Calu3 (cell line): ENCODE measurements around the gene HIF1A. TPM values are rescaled to one million over a fixed set of nuclear protein-coding genes. Genes with fewer than 3 reads are reported as not detected.
A peak's percentile ranks its signal among the peaks of the same experiment; 100 is the strongest.

Experiments used
- BruUV-seq: library from RNA; stranded (reverse); fragments of 400-500 nt; replicated peaks from 2 replicates; lab custom pipeline; 2021; lab: Mats Ljungman, UMichigan
- CTCF ChIA-PET: fragments of 300-600 bp; sonication (Branson Sonifier 250); formaldehyde crosslinking; loops from one replicate; lab custom pipeline; 2022; ENCODE audit warnings: antibody characterized with exemption; lab: Charles Lee
- DNase-seq: peaks from one replicate; pipeline ENCODE4 v3.0.0; 2022
- H3K27ac Mint-ChIP-seq: one replicate; pipeline ENCODE4 v1.8.0; 2022; ENCODE audit warnings: mixed read lengths; ENCODE audit not compliant: unreplicated experiment
- H3K27me3 Mint-ChIP-seq: one replicate; pipeline ENCODE4 v1.8.0; 2022; ENCODE audit warnings: mixed read lengths; ENCODE audit not compliant: unreplicated experiment
- H3K36me3 Mint-ChIP-seq: one replicate; pipeline ENCODE4 v1.8.0; 2022; ENCODE audit warnings: mild to moderate bottlenecking, moderate library complexity, mixed read lengths; ENCODE audit not compliant: insufficient read depth, unreplicated experiment
- H3K4me1 Mint-ChIP-seq: one replicate; pipeline ENCODE4 v1.8.0; 2022; ENCODE audit warnings: mild to moderate bottlenecking, low read depth, mixed read lengths; ENCODE audit not compliant: unreplicated experiment
- H3K4me3 Mint-ChIP-seq: one replicate; pipeline ENCODE4 v1.8.0; 2022; ENCODE audit warnings: mild to moderate bottlenecking, low read depth, moderate library complexity, mixed read lengths; ENCODE audit not compliant: unreplicated experiment
- H3K9me3 Mint-ChIP-seq: one replicate; pipeline ENCODE4 v1.8.0; 2022; ENCODE audit warnings: low read depth, mixed read lengths; ENCODE audit not compliant: unreplicated experiment
- CTCF ChIP-seq: fragments of 200-600 bp; IDR thresholded peaks from one replicate; pipeline ENCODE4 v1.8.0; 2022; ENCODE audit warnings: antibody characterized with exemption; ENCODE audit not compliant: unreplicated experiment
- intact Hi-C: fragments of 100-400 bp; cut with micrococcal nuclease; formaldehyde crosslinking; loops from one replicate; pipeline ENCODE4 v1.10.0; 2022; ENCODE audit not compliant: unreplicated experiment
- total RNA-seq: library from RNA; stranded (reverse); gene quantifications from 2 replicates; pipeline ENCODE4 v1.2.3, GENCODE V29; 2022

HIF1A gene
- total RNA-seq, 1 experiment from 2014 or later = 229 TPM

GRCh38 chr14:61736751-61737150 is 41.4 kb downstream of the HIF1A start:
- no peaks in the 10 kb centered on the region for H3K9me3 Mint-ChIP-seq
- no peak for DNase-seq
- peaks cover 75% of the 10 kb centered on the region for H3K36me3 Mint-ChIP-seq
- BruUV-seq = no TSS peak
- H3K27me3 Mint-ChIP-seq = no peaks in the 10 kb centered on the region
- TF ChIP-seq CTCF = no peak
- H3K4me1 Mint-ChIP-seq = peaks cover 10% of the 10 kb centered on the region
- no peak overlapping the region for H3K4me3 Mint-ChIP-seq
- peak overlapping the region; percentile 61 for H3K27ac Mint-ChIP-seq
- intact Hi-C loops = no loop called here
- CTCF ChIA-PET = no interaction called here

- no peaks in the 10 kb centered on the region for H3K9me3 Mint-ChIP-seq
- no peak overlapping the region for H3K4me3 Mint-ChIP-seq
- H3K27ac Mint-ChIP-seq = no peak overlapping the region
- CTCF ChIA-PET = no interaction called here
- peaks cover 10% of the 10 kb centered on the region for H3K4me1 Mint-ChIP-seq
- H3K27me3 Mint-ChIP-seq = no peaks in the 10 kb centered on the region
- peaks cover 77% of the 10 kb centered on the region for H3K36me3 Mint-ChIP-seq
- intact Hi-C loops = no loop called here
- TF ChIP-seq CTCF = no peak
- no peak for DNase-seq
- no TSS peak for BruUV-seq
These were observed 42.6 kb downstream of the HIF1A start for GRCh38 chr14:61737915-61738314.

- H3K36me3 Mint-ChIP-seq = peaks cover 85% of the 10 kb centered on the region
- no peaks in the 10 kb centered on the region for H3K9me3 Mint-ChIP-seq
- no TSS peak for BruUV-seq
- CTCF ChIA-PET = interaction anchor here (0.9 kb wide), 1 partner anchor 13 kb away, joined by 3 read pairs; no protein-coding TSS in a partner anchor
- no peaks in the 10 kb centered on the region for H3K27me3 Mint-ChIP-seq
- no peak for DNase-seq
- H3K27ac Mint-ChIP-seq = no peak overlapping the region
- no peak for TF ChIP-seq CTCF
- intact Hi-C loops = no loop called here
- peaks cover 10% of the 10 kb centered on the region for H3K4me1 Mint-ChIP-seq
- H3K4me3 Mint-ChIP-seq = no peak overlapping the region
These were observed 43.8 kb downstream of the HIF1A start for GRCh38 chr14:61739133-61739532.

GRCh38 chr14:61742371-61742770 is 47.1 kb downstream of the HIF1A start:
- intact Hi-C loops = no loop called here
- TF ChIP-seq CTCF = no peak

More at GRCh38 chr14:61742371-61742770, 47.1 kb downstream of the HIF1A start:
- Mint-ChIP-seq H3K27ac (no peak overlapping the region), H3K27me3 (no peaks in the 10 kb centered on the region), H3K4me1 (no peaks in the 10 kb centered on the region), H3K9me3 (no peaks in the 10 kb centered on the region), H3K4me3 (no peak overlapping the region), H3K36me3 (peaks cover 85% of the 10 kb centered on the region)
- no peak for DNase-seq
- CTCF ChIA-PET = no interaction called here
- BruUV-seq = no TSS peak
